A673 (cell line): ENCODE data around the gene DMD.

Experiments
- EZH2 ChIP-seq: fragments of 200-600 bp; sonication (generic); IDR thresholded peaks from 2 replicates; pipeline ENCODE4 v1.6.1; 2017; ENCODE audit warnings: borderline replicate concordance, low read depth, mild to moderate bottlenecking, mixed read lengths, antibody characterized with exemption, low read length; ENCODE audit not compliant: poor library complexity, severe bottlenecking
- TF ChIP-seq, protein P1 (sequence below): fragments of 300-800, 200-600 bp; sonication (generic); conservative IDR thresholded peaks from 2 replicates; pipeline ENCODE4 v1.5.1; 2017; ENCODE audit warnings: low read depth, mild to moderate bottlenecking, antibody characterized with exemption, low read length, moderate library complexity, mixed read lengths

DNA sequence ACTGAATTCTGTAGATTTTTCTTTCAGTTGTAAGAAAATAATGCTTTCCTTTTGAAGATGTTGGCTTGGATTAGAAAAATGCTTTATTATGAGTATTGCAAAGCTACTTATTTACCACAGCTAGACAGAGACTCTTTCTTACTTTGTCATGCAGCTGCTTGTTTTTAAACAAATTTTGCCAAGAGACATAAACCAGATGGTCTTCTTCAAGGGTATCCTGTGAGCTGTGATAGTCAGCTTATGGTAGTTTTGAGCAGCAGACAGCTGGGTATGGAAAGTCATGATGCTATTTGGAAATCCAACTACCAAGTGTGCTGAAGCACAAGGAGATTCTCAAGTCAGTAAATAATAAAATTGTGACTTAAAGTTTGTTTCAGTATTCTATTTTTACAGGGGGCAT lies 941.5 kb downstream of the DMD start:
- TF ChIP-seq, protein P1, sequence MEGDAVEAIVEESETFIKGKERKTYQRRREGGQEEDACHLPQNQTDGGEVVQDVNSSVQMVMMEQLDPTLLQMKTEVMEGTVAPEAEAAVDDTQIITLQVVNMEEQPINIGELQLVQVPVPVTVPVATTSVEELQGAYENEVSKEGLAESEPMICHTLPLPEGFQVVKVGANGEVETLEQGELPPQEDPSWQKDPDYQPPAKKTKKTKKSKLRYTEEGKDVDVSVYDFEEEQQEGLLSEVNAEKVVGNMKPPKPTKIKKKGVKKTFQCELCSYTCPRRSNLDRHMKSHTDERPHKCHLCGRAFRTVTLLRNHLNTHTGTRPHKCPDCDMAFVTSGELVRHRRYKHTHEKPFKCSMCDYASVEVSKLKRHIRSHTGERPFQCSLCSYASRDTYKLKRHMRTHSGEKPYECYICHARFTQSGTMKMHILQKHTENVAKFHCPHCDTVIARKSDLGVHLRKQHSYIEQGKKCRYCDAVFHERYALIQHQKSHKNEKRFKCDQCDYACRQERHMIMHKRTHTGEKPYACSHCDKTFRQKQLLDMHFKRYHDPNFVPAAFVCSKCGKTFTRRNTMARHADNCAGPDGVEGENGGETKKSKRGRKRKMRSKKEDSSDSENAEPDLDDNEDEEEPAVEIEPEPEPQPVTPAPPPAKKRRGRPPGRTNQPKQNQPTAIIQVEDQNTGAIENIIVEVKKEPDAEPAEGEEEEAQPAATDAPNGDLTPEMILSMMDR: no peak
- TF ChIP-seq EZH2: no peak
